GM12878 (cell line): ENCODE data around the gene PCDHB11. TPM values are rescaled to one million over a fixed set of nuclear protein-coding genes. Genes with fewer than 3 reads are reported as not detected.
"Not testable (repeated sequence)": the region's sequence is repeated elsewhere in the genome, so short reads cannot be mapped to it uniquely, and the experiment has no call there.

Experiments
- ATAC-seq: fragments of 200-7000 bp; cut with Tn5 transposase; 3 replicates; pipeline ENCODE4 v1.9.1; 2020; ENCODE audit warnings: mild to moderate bottlenecking, moderate library complexity
- BruUV-seq: library from RNA; stranded (reverse); fragments of 400-500 nt; replicated peaks from 2 replicates; lab custom pipeline; 2021; lab: Mats Ljungman, UMichigan
- CTCF ChIA-PET: fragments of 300-600 bp; sonication (Branson Sonifier 250); formaldehyde crosslinking; extraction: SDS; loops from one replicate; lab custom pipeline; 2021; ENCODE audit warnings: inconsistent platforms; lab: Yijun Ruan, JAX
- POLR2A ChIA-PET: fragments of 350-600 bp; formaldehyde crosslinking; extraction: SDS; loops from one replicate; lab custom pipeline; 2021; ENCODE audit warnings: inconsistent platforms; lab: Charles Lee
- RAD21 ChIA-PET: fragments of 300-600 bp; sonication (Branson Sonifier 250); formaldehyde crosslinking; loops from one replicate; lab custom pipeline; 2023; ENCODE audit warnings: antibody characterized with exemption; ENCODE audit not compliant: unreplicated experiment; lab: Charles Lee
- SMC1A ChIA-PET: fragments of 300-600 bp; sonication (Branson Sonifier 250); formaldehyde crosslinking; loops from one replicate; lab custom pipeline; 2023; ENCODE audit not compliant: unreplicated experiment, uncharacterized antibody; lab: Charles Lee
- DNase-seq: peaks from one replicate; pipeline ENCODE4 v3.0.0-alpha.2; 2011; ENCODE audit warnings: low read depth, low spot score
- FAIRE-seq: peaks from 3 replicates; lab custom pipeline; 2011; peaks lifted over from hg19 to GRCh38; lab: Jason Lieb, UNC
- H2AFZ ChIP-seq: 2 replicates; pipeline ENCODE4 v1.6.0; 2011; ENCODE audit warnings: low read depth, low read length, control low read depth; ENCODE audit not compliant: control insufficient read depth
- H3K27ac ChIP-seq: 2 replicates; pipeline ENCODE4 v1.5.1; 2011; ENCODE audit warnings: control low read depth; ENCODE audit not compliant: control insufficient read depth, insufficient read depth
- H3K27me3 ChIP-seq, 2 experiments: replicated peaks in 1 of 2; 2 replicates each; pipeline versions ENCODE4 v1.6.0 to v1.6.1; 2011; ENCODE audit warnings: low read length in 1 of 2; ENCODE audit not compliant: control insufficient read depth in 2 of 2, insufficient read depth in 2 of 2
- H3K36me3 ChIP-seq, 2 experiments: 2 replicates each; pipeline ENCODE4 v1.5.1; 2011; ENCODE audit warnings: low read length in 1 of 2; ENCODE audit not compliant: control insufficient read depth in 2 of 2, insufficient read depth in 2 of 2
- H3K4me1 ChIP-seq: 2 replicates; pipeline ENCODE4 v1.6.1; 2011; ENCODE audit warnings: mild to moderate bottlenecking, low read length, moderate library complexity, mixed read lengths; ENCODE audit not compliant: control insufficient read depth, insufficient read depth
- H3K4me2 ChIP-seq: 2 replicates; pipeline ENCODE4 v1.6.0; 2011; ENCODE audit warnings: control low read depth; ENCODE audit not compliant: control insufficient read depth, insufficient read depth
- H3K4me3 ChIP-seq: fragments of 200-600 bp; sonication (generic); 2 replicates; pipeline ENCODE4 v1.5.1; 2016
- H3K79me2 ChIP-seq: 2 replicates; pipeline ENCODE4 v1.6.0; 2011; ENCODE audit warnings: low read length; ENCODE audit not compliant: control insufficient read depth, insufficient read depth
- H3K9ac ChIP-seq: 2 replicates; pipeline ENCODE4 v1.8.0; 2011; ENCODE audit warnings: low read length, control low read depth, mixed read lengths; ENCODE audit not compliant: control insufficient read depth, insufficient read depth
- H3K9me3 ChIP-seq: replicated peaks from 3 replicates; pipeline ENCODE4 v1.5.1; 2011; ENCODE audit warnings: mild to moderate bottlenecking, low read length; ENCODE audit not compliant: control insufficient read depth, insufficient read depth
- H4K20me1 ChIP-seq: 2 replicates; pipeline ENCODE4 v1.6.0; 2011; ENCODE audit not compliant: control insufficient read depth, insufficient read depth
- BHLHE40 ChIP-seq, 2 experiments: fragments of 450-650 bp in 1 of 2; IDR thresholded peaks; 2 replicates each; pipeline ENCODE4 v1.6.1; 2011 to 2017; ENCODE audit warnings: low read depth in 2 of 2, borderline replicate concordance in 1 of 2, improper control_type of control experiment in 1 of 2, low read length in 1 of 2, mild to moderate bottlenecking in 1 of 2
- EED ChIP-seq: sonication (generic); IDR thresholded peaks from 2 replicates; pipeline ENCODE4 v1.6.1; 2016; ENCODE audit warnings: antibody characterized with exemption, low read depth
- HDGF ChIP-seq: fragments of 450-650 bp; IDR thresholded peaks from 2 replicates; pipeline ENCODE4 v1.6.1; 2016; ENCODE audit warnings: antibody characterized with exemption
- MTA3 ChIP-seq: IDR thresholded peaks from 2 replicates; pipeline ENCODE4 v1.6.1; 2012; ENCODE audit warnings: low read length, inconsistent platforms, borderline replicate concordance
- MYC ChIP-seq: IDR thresholded peaks from 2 replicates; pipeline ENCODE4 v1.6.1; 2011; ENCODE audit warnings: mild to moderate bottlenecking, low read length, moderate library complexity, inconsistent platforms; ENCODE audit not compliant: insufficient read depth, insufficient replicate concordance, insufficient read length, severe bottlenecking
- SMAD5 ChIP-seq: IDR thresholded peaks from 2 replicates; pipeline ENCODE4 v1.6.1; 2016; ENCODE audit warnings: antibody characterized with exemption, low read depth
- YY1 ChIP-seq: IDR thresholded peaks from 2 replicates; pipeline ENCODE4 v1.6.1; 2011; ENCODE audit warnings: low read depth, mild to moderate bottlenecking, low read length
- ZNF207 ChIP-seq: fragments of 450-650 bp; IDR thresholded peaks from 2 replicates; pipeline ENCODE4 v1.6.1; 2014; ENCODE audit warnings: antibody characterized with exemption, mild to moderate bottlenecking, borderline replicate concordance
- WGBS: methylation state at CpG from one replicate; pipeline ENCODE4 v1.1.6; 2016; ENCODE audit warnings: low lambda C conversion rate; ENCODE audit not compliant: insufficient replicate concordance, insufficient coverage; ENCODE audit errors: missing lambda C conversion rate; 5-methylcytosine and 5-hydroxymethylcytosine counted together
- in situ Hi-C: fragments of 300-500 bp; cut with MboI; formaldehyde crosslinking; loops from 9 replicates; pipeline ENCODE4 v1.14.3; 2018; ENCODE audit warnings: mixed read lengths
- intact Hi-C: fragments of 100-400 bp; cut with micrococcal nuclease; formaldehyde crosslinking; loops from one replicate; pipeline ENCODE4 v1.14.2; 2022; ENCODE audit not compliant: unreplicated experiment
- polyA plus RNA-seq, 11 experiments: library from polyadenylated mRNA; depleted of rRNA in 4 of 11; unstranded in 6 of 11; stranded (reverse) in 5 of 11; fragments of >200 nt; fragmentation: Nextera tagmentation in 4 of 11; fragmentation: Illumina TruSeq in 1 of 11; extraction: Ambion mirVana in 4 of 11; extraction: Trizol in 1 of 11; gene quantifications; 1 replicate in 1 of 11; 2 replicates in 10 of 11; pipeline versions ENCODE4 v1.2.1 to v1.2.3, GENCODE V29; 2011 to 2016; ENCODE audit warnings: inconsistent platforms in 2 of 11, missing spikeins in 2 of 11, low read depth in 1 of 11
- total RNA-seq, 4 experiments: library from RNA; depleted of rRNA in 3 of 4; stranded (reverse); fragments of >200 nt in 3 of 4; fragmentation: Illumina TruSeq in 1 of 4; extraction: Trizol in 1 of 4; gene quantifications; 2 replicates each; pipeline versions ENCODE4 v1.2.1 to v1.2.3, GENCODE V29; 2013 to 2021
- TF ChIP-seq, protein P1 (sequence below): fragments of 450-650 bp; IDR thresholded peaks from 2 replicates; pipeline ENCODE4 v1.6.1; 2017; ENCODE audit warnings: antibody characterized with exemption, mild to moderate bottlenecking, moderate library complexity
- TF ChIP-seq, protein P2 (sequence below): fragments of 450-650 bp; IDR thresholded peaks from 2 replicates; pipeline ENCODE4 v1.6.1; 2014; ENCODE audit warnings: mild to moderate bottlenecking

Gene PCDHB11
- total and polyA plus RNA-seq, 10 of the 15 experiments (the other 5 are each of a cell fraction or from before 2014, with no cell fraction given): not detected

DNA sequence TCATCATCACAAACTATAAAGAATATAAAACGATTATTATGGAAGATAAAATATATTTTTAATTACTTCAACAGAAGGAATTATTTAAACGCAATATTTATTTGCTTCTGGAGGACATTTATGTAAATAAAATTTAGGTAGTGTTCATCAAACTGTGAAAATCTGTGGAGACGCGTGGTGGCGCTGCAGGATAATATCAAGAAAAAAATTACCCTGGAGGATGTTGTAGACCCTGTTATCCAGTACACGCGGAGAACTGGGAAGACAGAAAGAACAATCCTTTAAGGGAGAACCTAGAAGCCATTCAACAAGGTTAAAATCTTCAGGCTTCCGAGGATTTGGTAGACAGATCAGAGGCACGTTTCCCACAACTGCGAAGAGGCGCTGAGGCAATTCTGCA is 9.1 kb downstream of the PCDHB11 start, which contains the start of gene PCDHB12:
Gene PCDHB12, plus strand, starts transcription at position 242 of the 400 bp plus-strand sequence. CDS start 189 bp downstream, outside the sequence.
- Histone ChIP-seq H3K9ac (no peak within 1 kb of the TSS), H2AFZ (no peak within 1 kb of the TSS), H3K36me3 (no peaks in the 10 kb centered on the region)
- RAD21 ChIA-PET: no interaction called here
- in situ Hi-C loops: loop anchor here (25.0 kb wide), 1 partner anchor 354 kb away; no protein-coding TSS in a partner anchor
- FAIRE-seq: no peak
- POLR2A ChIA-PET: no interaction called here
- intact Hi-C loops: no loop called here
- TF ChIP-seq EED (no peak), SMAD5 (no peak), ZNF207 (no peak), MYC (no peak), MTA3 (no peak), BHLHE40 (IDR thresholded peaks at IDR 0.05; ENCODE audit: borderline replicate concordance in 1 of 2, low read depth in 2 of 2, low read length in 1 of 2) (no peak), YY1 (no peak), HDGF (no peak)
- TF ChIP-seq, protein P1, sequence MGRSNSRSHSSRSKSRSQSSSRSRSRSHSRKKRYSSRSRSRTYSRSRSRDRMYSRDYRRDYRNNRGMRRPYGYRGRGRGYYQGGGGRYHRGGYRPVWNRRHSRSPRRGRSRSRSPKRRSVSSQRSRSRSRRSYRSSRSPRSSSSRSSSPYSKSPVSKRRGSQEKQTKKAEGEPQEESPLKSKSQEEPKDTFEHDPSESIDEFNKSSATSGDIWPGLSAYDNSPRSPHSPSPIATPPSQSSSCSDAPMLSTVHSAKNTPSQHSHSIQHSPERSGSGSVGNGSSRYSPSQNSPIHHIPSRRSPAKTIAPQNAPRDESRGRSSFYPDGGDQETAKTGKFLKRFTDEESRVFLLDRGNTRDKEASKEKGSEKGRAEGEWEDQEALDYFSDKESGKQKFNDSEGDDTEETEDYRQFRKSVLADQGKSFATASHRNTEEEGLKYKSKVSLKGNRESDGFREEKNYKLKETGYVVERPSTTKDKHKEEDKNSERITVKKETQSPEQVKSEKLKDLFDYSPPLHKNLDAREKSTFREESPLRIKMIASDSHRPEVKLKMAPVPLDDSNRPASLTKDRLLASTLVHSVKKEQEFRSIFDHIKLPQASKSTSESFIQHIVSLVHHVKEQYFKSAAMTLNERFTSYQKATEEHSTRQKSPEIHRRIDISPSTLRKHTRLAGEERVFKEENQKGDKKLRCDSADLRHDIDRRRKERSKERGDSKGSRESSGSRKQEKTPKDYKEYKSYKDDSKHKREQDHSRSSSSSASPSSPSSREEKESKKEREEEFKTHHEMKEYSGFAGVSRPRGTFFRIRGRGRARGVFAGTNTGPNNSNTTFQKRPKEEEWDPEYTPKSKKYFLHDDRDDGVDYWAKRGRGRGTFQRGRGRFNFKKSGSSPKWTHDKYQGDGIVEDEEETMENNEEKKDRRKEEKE: no peak
- TF ChIP-seq, protein P2, sequence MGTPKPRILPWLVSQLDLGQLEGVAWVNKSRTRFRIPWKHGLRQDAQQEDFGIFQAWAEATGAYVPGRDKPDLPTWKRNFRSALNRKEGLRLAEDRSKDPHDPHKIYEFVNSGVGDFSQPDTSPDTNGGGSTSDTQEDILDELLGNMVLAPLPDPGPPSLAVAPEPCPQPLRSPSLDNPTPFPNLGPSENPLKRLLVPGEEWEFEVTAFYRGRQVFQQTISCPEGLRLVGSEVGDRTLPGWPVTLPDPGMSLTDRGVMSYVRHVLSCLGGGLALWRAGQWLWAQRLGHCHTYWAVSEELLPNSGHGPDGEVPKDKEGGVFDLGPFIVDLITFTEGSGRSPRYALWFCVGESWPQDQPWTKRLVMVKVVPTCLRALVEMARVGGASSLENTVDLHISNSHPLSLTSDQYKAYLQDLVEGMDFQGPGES: no peak
- TF ChIP-seq, all 136 proteins: peak for 0
- H4K20me1 ChIP-seq: no peaks in the 10 kb centered on the region
- WGBS: 24% methylated on average over 11 of the region's 11 CpGs
- no peak within 1 kb of the TSS for H3K27ac ChIP-seq
- H3K9me3 ChIP-seq: no peaks in the 10 kb centered on the region; the same call in 2 of the 3 replicates
- no TSS peak for BruUV-seq
- no peaks in the 10 kb centered on the region for H3K4me1 ChIP-seq
- no peak within 1 kb of the TSS for H3K4me2 ChIP-seq
- H3K27me3 ChIP-seq: no peaks in the 10 kb centered on the region
- SMC1A ChIA-PET: interaction anchor here (0.9 kb wide), 1 partner anchor 18 kb away, joined by 3 read pairs; no protein-coding TSS in a partner anchor
- H3K4me3 ChIP-seq: no peak within 1 kb of the TSS
- no peaks in the 10 kb centered on the region for H3K79me2 ChIP-seq
- no peak for ATAC-seq
- CTCF ChIA-PET: interaction anchor here (0.8 kb wide), 1 partner anchor 222 kb away, joined by 3 read pairs; the partner anchor contains the start of gene PCDHGA12
- DNase-seq: no peak

DNA sequence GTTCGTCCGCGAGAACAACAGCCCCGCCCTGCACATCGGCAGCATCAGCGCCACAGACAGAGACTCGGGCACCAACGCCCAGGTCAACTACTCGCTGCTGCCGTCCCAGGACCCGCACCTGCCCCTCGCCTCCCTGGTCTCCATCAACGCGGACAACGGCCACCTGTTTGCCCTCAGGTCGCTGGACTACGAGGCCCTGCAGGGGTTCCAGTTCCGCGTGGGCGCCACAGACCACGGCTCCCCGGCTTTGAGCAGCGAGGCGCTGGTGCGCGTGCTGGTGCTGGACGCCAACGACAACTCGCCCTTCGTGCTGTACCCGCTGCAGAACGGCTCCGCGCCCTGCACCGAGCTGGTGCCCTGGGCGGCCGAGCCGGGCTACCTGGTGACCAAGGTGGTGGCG is 10.9 kb downstream of the PCDHB11 start:
- H3K4me3 ChIP-seq, CTCF ChIA-PET, BruUV-seq, H3K9me3 ChIP-seq, intact Hi-C loops, H2AFZ ChIP-seq, H3K4me2 ChIP-seq, H3K27me3 ChIP-seq, RAD21 ChIA-PET, SMC1A ChIA-PET, FAIRE-seq, H3K27ac ChIP-seq, H3K9ac ChIP-seq, ATAC-seq, H3K4me1 ChIP-seq, H3K79me2 ChIP-seq, DNase-seq, H4K20me1 ChIP-seq, H3K36me3 ChIP-seq, POLR2A ChIA-PET: not testable (repeated sequence)
- in situ Hi-C loops: loop anchor here (5.0 to 25.0 kb wide), 2 partner anchors 33 to 352 kb away; partner anchors contain the start of gene PCDHB8
- WGBS: 87% methylated on average over 37 of the region's 39 CpGs
